MM.1S (cell line): Measurements from ENCODE around the gene CIBAR2.

Experiments
- CTCF ChIP-seq: fragments of 300-600 bp; sonication (generic); IDR thresholded peaks from 2 replicates; pipeline ENCODE4 v1.5.1; 2016; ENCODE audit warnings: antibody characterized with exemption, low read length, mixed read lengths
- EZH2 ChIP-seq: fragments of 300-600 bp; sonication (generic); optimal IDR thresholded peaks from 2 replicates; pipeline ENCODE3; 2017; ENCODE audit warnings: low read depth, mild to moderate bottlenecking, antibody characterized with exemption, low read length, mixed read lengths
- EZH2phosphoT487 ChIP-seq: fragments of 300-600 bp; sonication (generic); IDR thresholded peaks from 2 replicates; pipeline ENCODE4 v1.6.1; 2018; ENCODE audit warnings: antibody characterized with exemption, low read length

DNA sequence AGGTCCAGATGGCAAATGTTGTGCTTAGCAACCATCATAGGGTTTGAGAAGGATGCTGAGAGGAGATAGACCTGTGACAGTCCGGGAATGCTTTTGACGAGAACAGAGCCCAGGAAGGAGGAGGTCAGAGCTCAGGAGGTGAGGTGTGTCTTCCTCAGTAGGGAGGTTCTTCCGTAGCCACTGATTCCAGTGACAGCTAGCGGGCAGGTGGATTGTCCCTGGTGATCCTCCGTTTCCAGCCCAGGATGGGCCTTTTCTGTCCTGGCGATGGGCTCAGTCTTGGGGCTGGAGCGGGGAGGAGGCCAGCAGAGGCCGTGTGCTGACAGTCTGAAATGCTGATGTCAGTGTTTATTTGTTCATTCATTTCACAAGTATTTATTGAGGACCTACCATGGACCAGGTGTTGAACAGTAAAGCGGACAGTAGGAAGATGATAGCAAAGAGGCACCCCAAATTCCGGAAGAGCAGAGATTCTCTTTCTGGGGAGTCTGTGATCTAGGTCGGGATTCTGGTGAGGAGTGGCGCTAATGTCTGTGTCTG is 45.9 kb downstream of the CIBAR2 start:
- TF ChIP-seq CTCF: no peak
- no peak for TF ChIP-seq EZH2
- no peak for TF ChIP-seq EZH2phosphoT487
